ENCODE data around the gene PIBF1. TPM values are rescaled to one million over a fixed set of nuclear protein-coding genes. Genes with fewer than 3 reads are reported as not detected.

The PIBF1 gene
- total RNA-seq, 1 donor from 2014 or later: 40.2 TPM

- H3K36me3 Mint-ChIP-seq: peaks cover 33% of the 10 kb centered on the region
- TF ChIP-seq CTCF (IDR thresholded peaks at IDR 0.05; ENCODE audit: unreplicated experiment): no peak
- no peaks in the 10 kb centered on the region for H3K4me1 Mint-ChIP-seq
- H3K27ac Mint-ChIP-seq: no peak overlapping the region
- no peak overlapping the region for H3K4me3 Mint-ChIP-seq
- peaks cover 11% of the 10 kb centered on the region for H3K9me3 Mint-ChIP-seq
- DNase-seq (ENCODE audit: low spot score in 2 of 2, unreplicated experiment in 2 of 2): no peak
- no peaks in the 10 kb centered on the region for H3K27me3 Mint-ChIP-seq (ENCODE audit: low read depth)
Observed at GRCh38 chr13:72754111-72754510, 27.8 kb upstream of the PIBF1 start.

- Mint-ChIP-seq H3K4me1 (no peaks in the 10 kb centered on the region), H3K9me3 (no peaks in the 10 kb centered on the region), H3K4me3 (no peak overlapping the region), H3K27me3 (ENCODE audit: low read depth) (no peaks in the 10 kb centered on the region), H3K27ac (no peak overlapping the region), H3K36me3 (peaks cover 27% of the 10 kb centered on the region)
- no peak for DNase-seq (ENCODE audit: low spot score in 2 of 2, unreplicated experiment in 2 of 2)
- no peak for TF ChIP-seq CTCF (IDR thresholded peaks at IDR 0.05; ENCODE audit: unreplicated experiment)
Observed at GRCh38 chr13:72757792-72758535, 24.0 kb upstream of the PIBF1 start.

GRCh38 chr13:72760189-72760588 lies 21.7 kb upstream of the PIBF1 start:
- Mint-ChIP-seq H3K27ac (no peak overlapping the region), H3K9me3 (no peaks in the 10 kb centered on the region), H3K36me3 (peaks cover 33% of the 10 kb centered on the region), H3K4me1 (no peaks in the 10 kb centered on the region), H3K27me3 (ENCODE audit: low read depth) (no peaks in the 10 kb centered on the region), H3K4me3 (no peak overlapping the region)
- TF ChIP-seq CTCF (IDR thresholded peaks at IDR 0.05; ENCODE audit: unreplicated experiment): no peak
- no peak for DNase-seq (ENCODE audit: low spot score in 2 of 2, unreplicated experiment in 2 of 2)

GRCh38 chr13:72763411-72763810 lies 18.5 kb upstream of the PIBF1 start:
- TF ChIP-seq CTCF (IDR thresholded peaks at IDR 0.05; ENCODE audit: unreplicated experiment): no peak
- no peak for DNase-seq (ENCODE audit: low spot score in 2 of 2, unreplicated experiment in 2 of 2)
- Mint-ChIP-seq H3K36me3 (peaks cover 44% of the 10 kb centered on the region), H3K9me3 (no peaks in the 10 kb centered on the region), H3K27me3 (ENCODE audit: low read depth) (no peaks in the 10 kb centered on the region), H3K4me3 (no peak overlapping the region), H3K4me1 (no peaks in the 10 kb centered on the region), H3K27ac (no peak overlapping the region)

GRCh38 chr13:72774019-72774418 lies 7.9 kb upstream of the PIBF1 start:
- Mint-ChIP-seq H3K27me3 (ENCODE audit: low read depth) (no peaks in the 10 kb centered on the region), H3K9me3 (no peaks in the 10 kb centered on the region), H3K4me3 (no peak overlapping the region), H3K27ac (no peak overlapping the region), H3K36me3 (peaks cover 39% of the 10 kb centered on the region), H3K4me1 (no peaks in the 10 kb centered on the region)
- no peak for DNase-seq (ENCODE audit: low spot score in 2 of 2, unreplicated experiment in 2 of 2)
- TF ChIP-seq CTCF (IDR thresholded peaks at IDR 0.05; ENCODE audit: unreplicated experiment): no peak
